Measurements from ENCODE around the gene TMCO6. TPM values are rescaled to one million over a fixed set of nuclear protein-coding genes. Genes with fewer than 3 reads are reported as not detected.

The TMCO6 gene
- total and polyA plus RNA-seq, 9 of the 15 experiments (the other 6 are each of a cell fraction or from before 2014, with no cell fraction given), result 3.4 to 46.4 (median 16.7) TPM

DNA sequence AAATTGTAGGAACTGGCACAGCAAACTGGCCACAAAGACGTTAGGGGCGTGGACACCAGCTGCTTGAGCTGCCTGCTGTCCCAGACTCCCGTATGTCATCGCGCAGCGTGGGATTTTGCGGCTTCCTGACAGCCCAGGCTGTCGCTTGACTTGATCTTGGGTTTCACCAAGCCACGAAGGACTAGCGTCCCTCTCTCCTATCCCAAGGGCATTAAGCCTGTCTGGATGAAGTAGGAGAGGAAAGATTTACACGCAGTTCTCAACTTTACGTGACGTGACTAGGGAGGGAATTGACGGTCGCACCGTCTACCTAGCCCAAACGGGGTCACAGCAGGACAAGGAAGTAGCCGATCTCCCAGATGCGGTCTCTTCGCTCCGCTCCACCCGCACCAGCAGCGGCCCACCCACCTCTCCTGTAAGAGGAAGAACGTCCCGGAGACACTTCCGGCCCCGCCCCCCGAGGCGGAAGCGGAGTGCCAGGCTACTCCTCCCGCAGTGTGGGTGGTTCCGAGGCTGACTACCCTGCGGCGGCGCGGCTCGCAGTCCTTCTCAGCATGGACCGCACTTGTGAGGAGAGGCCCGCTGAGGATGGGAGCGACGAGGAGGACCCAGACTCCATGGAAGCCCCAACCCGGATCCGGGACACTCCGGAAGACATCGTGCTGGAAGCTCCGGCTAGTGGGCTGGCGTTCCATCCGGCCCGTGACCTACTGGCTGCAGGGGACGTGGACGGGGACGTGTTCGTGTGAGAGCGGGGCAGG lies 25.3 kb downstream of the TMCO6 start, which contains the start of gene WDR55 (continued):
- TF ChIP-seq TAF1 (IDR thresholded peaks at IDR 0.05; ENCODE audit: control insufficient read depth, extremely low read depth, insufficient read depth, low read length, severe bottlenecking), result peak; percentile 83
- peak; percentile 88; the same call in 1 of the 2 replicates for TF ChIP-seq PHF8 (IDR thresholded peaks at IDR 0.05; ENCODE audit: borderline replicate concordance, low read length)
- no peak; the same call in 1 of the 2 replicates for TF ChIP-seq MBD2 (IDR thresholded peaks at IDR 0.05; ENCODE audit: borderline replicate concordance, low read depth)
- peak; percentile 79 for TF ChIP-seq PHF20 (IDR thresholded peaks at IDR 0.05; ENCODE audit: partially characterized antibody)
- 0 out of 2 replicates have a peak, but pooled peaks have one; percentile 32 for TF ChIP-seq MEF2D (tag; conservative IDR thresholded peaks at IDR 0.05; ENCODE audit: low read depth)
- TF ChIP-seq ZNF77 (CRISPR knock-in tag; IDR thresholded peaks at IDR 0.05), result no peak
- peak; percentile 77 for TF ChIP-seq DPF2 (IDR thresholded peaks at IDR 0.05)
- peak; percentile 62 for TF ChIP-seq ZFX (CRISPR knock-in tag; IDR thresholded peaks at IDR 0.05)
- TF ChIP-seq KDM1A (IDR thresholded peaks at IDR 0.05), result no peak
- no peak for TF ChIP-seq NELFE (IDR thresholded peaks at IDR 0.05; ENCODE audit: insufficient read depth, insufficient read length)
- TF ChIP-seq E2F3 (CRISPR knock-in tag; IDR thresholded peaks at IDR 0.05), result no peak
- peak in 1 of 2 experiments; percentile 93; a peak in 1 of 4 replicates for TF ChIP-seq KDM4B (IDR thresholded peaks at IDR 0.05; ENCODE audit: borderline replicate concordance in 2 of 2, low read depth in 1 of 2)
- TF ChIP-seq ZNF639 (CRISPR knock-in tag; conservative IDR thresholded peaks at IDR 0.05 in 1 of 2, IDR thresholded peaks at IDR 0.05 in 1 of 2), result 0 out of 4 replicates have a peak, but pooled peaks of 1 of the 2 experiments have one; percentile 51
- no peak for TF ChIP-seq ZNF644 (tag; IDR thresholded peaks at IDR 0.05; ENCODE audit: low read depth)
- TF ChIP-seq, protein P1, sequence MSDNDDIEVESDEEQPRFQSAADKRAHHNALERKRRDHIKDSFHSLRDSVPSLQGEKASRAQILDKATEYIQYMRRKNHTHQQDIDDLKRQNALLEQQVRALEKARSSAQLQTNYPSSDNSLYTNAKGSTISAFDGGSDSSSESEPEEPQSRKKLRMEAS (CRISPR knock-in tag; IDR thresholded peaks at IDR 0.05), result peak; percentile 68
- peak; percentile 87 for TF ChIP-seq ELF2 (CRISPR knock-in tag; IDR thresholded peaks at IDR 0.05)
- TF ChIP-seq ZNF57 (CRISPR knock-in tag; IDR thresholded peaks at IDR 0.05), result peak; percentile 48; the same call in 1 of the 2 replicates
- TF ChIP-seq, protein P2, sequence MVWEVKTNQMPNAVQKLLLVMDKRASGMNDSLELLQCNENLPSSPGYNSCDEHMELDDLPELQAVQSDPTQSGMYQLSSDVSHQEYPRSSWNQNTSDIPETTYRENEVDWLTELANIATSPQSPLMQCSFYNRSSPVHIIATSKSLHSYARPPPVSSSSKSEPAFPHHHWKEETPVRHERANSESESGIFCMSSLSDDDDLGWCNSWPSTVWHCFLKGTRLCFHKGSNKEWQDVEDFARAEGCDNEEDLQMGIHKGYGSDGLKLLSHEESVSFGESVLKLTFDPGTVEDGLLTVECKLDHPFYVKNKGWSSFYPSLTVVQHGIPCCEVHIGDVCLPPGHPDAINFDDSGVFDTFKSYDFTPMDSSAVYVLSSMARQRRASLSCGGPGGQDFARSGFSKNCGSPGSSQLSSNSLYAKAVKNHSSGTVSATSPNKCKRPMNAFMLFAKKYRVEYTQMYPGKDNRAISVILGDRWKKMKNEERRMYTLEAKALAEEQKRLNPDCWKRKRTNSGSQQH (CRISPR knock-in tag; IDR thresholded peaks at IDR 0.05), result 0 out of 2 replicates have a peak, but pooled peaks have one; percentile 42
- no peak for TF ChIP-seq CAMTA2 (CRISPR knock-in tag; conservative IDR thresholded peaks at IDR 0.05)
- TF ChIP-seq ZBTB2 (IDR thresholded peaks at IDR 0.05), result peak; percentile 16; the same call in 1 of the 2 replicates
- peak; percentile 84 for TF ChIP-seq LEF1 (IDR thresholded peaks at IDR 0.05)
- no peak for TF ChIP-seq IRF9 (tag; IDR thresholded peaks at IDR 0.05)

All from K562 (cell line).